Midbrain (tissue), 1 donor: Measurements from ENCODE around the gene HOMER2.
"Not testable (repeated sequence)": the region's sequence is repeated elsewhere in the genome, so short reads cannot be mapped to it uniquely, and the experiment has no call there.

Experiments used
- DNase-seq: peaks from one replicate; lab custom pipeline; 2025; lab: John Stamatoyannopoulos, UW

Gene HOMER2

GRCh38 chr15:82831894-82832600 lies 120.5 kb downstream of the HOMER2 start:
- DNase-seq, result no peak

- no peak for DNase-seq
These were observed 121.9 kb downstream of the HOMER2 start for GRCh38 chr15:82830427-82831173.

GRCh38 chr15:82829234-82829633 lies 123.3 kb downstream of the HOMER2 start:
- DNase-seq, result no peak

- DNase-seq, result no peak
These were observed 124.4 kb downstream of the HOMER2 start for GRCh38 chr15:82828075-82828474.

DNA sequence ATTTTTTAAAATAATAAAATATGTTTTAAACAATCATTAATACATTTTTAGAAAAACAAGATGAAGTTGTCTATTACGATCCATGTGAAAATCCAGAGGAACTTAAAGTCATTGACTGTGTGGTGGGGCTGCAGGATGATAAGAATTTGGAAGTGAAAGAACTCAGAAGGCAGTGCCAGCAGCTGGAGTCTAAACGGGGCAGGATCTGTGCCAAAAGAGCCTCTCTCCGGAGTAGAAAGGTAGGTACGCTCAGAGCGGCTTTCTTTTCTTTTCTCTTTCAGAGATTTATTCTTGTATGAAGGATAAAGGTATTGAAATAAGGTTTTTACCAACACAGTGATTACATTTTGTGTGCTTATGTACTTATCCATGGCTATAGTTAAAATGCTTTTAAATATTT lies 129.5 kb downstream of the HOMER2 start:
- no peak for DNase-seq

GRCh38 chr15:82821851-82822250 lies 130.7 kb downstream of the HOMER2 start:
- DNase-seq, result not testable (repeated sequence)

DNA sequence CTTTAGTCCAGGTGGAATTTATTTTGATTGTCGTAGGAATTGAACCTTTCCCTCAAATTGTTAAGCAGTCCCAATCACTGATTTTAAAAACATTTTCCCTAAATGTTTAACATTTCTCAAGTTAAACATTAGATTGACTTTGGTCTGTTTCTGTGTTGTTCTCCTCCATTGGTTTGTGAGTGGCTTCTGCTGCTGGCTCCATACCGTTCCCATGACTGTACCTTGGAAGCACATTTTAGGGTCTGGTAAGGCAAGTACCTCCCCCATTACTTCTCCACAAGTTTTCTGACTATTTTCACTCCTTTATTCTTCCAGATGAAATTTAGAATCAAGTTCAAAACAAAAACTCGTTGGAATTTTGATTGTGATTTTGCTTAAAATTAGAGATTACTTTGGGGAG lies 131.1 kb downstream of the HOMER2 start:
- not testable (repeated sequence) for DNase-seq

DNA sequence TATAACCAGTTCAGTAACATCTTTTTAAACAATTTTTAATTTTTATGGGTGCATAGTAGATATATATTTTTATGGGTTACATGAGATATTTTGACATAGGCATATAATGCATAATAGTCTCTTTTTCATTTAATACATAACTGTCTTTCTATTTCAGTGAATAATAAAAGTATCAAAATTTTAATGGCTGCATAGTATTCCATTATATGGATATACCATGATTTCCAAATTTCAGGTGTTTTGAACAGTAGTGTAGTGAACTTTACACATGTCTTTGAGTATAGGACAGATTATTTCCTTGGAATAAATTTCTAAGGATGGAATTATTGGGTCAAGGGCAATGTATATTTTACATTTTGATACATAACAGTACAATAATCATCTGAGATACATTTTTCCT lies 132.4 kb downstream of the HOMER2 start:
- DNase-seq, result no peak

- no peak for DNase-seq
These were observed 139.5 kb downstream of the HOMER2 start for GRCh38 chr15:82812994-82813393.

DNA sequence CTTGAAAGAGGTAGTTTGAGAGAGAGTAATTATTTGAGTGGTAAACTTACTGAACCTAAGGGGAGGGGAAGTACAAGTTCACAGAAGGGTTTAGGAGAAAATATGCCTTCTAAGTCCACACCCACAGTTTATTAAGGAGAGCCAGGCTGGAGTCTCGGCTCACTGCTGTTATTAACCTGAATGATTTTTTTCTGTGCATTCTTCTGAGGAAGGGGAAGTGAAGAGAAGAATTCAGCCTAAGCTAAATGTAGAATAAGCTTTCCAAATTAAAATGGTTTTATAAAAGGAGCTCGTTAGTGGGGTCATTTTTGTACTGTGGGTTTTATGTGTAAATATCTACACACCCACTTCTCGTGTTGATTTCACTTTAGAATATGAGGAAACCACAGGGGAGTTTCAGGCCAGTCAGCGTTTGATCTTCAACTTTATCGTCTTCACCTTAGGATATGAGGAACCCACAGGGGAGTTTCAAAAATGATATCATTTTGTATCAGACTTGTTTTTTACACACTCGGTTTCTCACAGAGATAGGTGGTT lies 141.6 kb downstream of the HOMER2 start:
- no peak for DNase-seq

DNA sequence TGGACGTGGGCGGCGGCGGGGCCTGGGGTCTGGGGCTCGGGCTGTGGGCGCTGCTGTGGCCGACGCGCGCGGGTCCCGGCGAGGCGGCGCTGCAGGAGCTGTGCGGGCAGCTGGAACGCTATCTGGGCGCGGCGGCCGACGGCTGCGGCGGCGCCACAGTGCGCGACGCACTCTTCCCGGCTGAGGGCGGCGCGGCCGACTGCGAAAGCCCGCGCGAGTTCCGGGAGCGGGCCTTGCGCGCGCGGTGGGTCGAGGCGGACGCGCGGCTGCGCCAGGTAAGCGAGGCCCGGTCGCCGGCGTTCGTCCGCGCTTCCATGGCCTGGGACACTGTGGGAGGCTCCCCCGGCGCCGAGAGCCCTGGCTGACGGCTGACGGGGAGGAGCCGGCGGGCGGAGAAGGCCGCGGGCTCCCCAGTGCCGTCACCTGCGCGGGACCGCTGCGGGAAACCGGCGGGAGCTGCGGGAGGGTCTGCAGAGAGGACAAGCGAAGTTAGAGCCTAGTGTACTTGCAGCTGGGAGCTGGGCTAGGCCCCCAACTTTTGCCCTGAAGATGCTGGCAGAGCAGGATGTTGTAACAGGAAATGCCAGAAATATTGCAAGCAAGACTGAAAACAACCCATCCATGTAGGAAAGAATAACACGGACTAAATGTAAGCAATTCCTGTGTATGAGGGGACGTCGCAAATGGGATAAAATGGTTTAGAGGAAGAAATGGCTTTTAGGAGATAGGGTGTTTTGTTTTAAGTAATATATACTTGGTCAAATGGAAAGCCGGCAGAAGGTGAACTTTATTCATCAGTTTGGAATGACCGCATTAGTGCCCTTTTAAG lies 142.2 kb downstream of the HOMER2 start:
- no peak for DNase-seq

GRCh38 chr15:82809308-82810060 lies 143.0 kb downstream of the HOMER2 start, which contains the start of gene WHAMM:
WHAMM (plus strand) TSS chr15:82809628; CDS start chr15:82809727, 99 bp downstream.
- DNase-seq, result peak; percentile 99

GRCh38 chr15:82808634-82809041 lies 143.9 kb downstream of the HOMER2 start:
- no peak for DNase-seq

GRCh38 chr15:82807920-82808633 lies 144.4 kb downstream of the HOMER2 start:
- no peak for DNase-seq

DNA sequence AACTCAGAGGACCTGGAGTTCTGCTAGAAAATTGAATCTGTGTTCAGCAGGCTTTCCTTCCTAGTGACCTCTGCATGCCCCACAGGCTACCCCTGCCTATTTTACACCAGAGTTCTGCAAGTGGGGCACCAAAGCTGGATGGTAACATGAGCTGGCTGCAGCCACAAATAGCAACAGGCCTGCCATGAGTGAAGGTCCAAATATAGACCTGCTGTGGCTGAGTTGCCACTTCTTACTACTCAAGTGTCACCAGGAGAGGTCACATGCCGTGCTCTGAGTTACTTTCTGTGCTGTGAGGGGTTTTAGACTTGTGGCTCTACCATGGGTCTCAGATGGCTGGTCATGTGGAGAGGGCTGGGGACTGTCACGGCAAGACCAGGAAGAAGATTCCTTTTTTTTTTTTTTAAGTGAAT lies 146.5 kb downstream of the HOMER2 start, which contains the start of gene FSD2:
FSD2 (minus strand) TSS at position 76 of the 413 bp plus-strand sequence. CDS start 18,679 bp downstream, outside the sequence.
- DNase-seq, result no peak

DNA sequence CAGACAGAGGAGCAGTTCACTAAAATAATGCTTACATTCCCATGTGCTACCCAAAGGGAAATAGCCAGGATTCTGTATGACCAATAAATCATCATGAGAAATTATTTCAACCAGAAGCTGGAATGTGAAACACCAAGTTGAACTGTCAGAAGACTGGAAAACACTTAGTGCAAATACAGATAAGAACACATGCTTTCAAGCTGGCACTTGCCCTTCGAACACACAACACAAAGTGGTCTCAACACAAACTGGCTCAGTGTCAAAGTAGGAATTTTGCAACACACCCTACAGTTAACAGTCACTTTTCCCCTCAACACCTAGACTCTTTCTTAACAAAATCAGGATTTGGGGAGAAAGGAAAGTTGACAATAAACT lies 148.0 kb downstream of the HOMER2 start:
- no peak for DNase-seq

DNA sequence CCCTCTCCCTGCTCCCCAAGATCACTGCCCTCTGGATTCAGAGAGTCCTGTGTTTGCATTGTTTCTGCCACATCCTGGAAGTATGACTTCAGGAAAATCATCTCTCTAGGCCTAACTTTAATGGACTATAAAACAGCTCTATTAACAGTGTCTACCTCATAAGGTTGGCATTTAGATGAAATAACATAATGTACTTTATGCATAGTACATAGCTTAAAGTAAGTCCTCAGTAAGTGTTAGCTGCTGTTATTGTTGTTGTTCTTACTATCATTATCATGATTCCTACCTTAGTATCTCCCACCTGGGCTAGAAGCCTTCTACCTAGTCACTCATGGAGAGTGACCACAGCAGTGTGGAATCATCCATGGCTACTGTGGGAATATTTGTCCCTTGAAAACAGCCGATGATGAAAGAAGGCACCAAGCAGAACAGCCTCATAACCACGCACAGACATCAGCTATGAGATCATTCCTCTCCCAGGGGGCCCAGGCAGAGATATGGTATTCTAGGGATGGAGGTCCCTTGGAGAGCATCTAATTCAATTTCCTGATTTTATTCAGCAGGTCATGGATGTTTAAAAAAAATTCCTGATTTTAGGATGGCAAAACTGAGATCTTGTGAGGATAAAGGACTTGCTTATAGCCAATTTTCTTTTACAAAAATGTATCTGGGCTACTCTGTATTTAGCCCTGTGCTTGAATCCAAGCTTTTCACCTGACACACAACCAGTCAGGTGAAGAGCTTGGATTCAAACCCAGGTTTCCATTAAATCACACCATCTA lies 148.5 kb downstream of the HOMER2 start:
- DNase-seq, result no peak

GRCh38 chr15:82802497-82802896 lies 150.0 kb downstream of the HOMER2 start:
- no peak for DNase-seq

- no peak for DNase-seq
These were observed 153.2 kb downstream of the HOMER2 start for GRCh38 chr15:82799183-82799841.
